ENCODE results near the gene F9.
"Not testable (repeated sequence)": the region's sequence is repeated elsewhere in the genome, so short reads cannot be mapped to it uniquely, and the experiment has no call there.

Gene F9

GRCh38 chrX:139530550-139530949 lies at the start of gene F9:
Gene F9, plus strand, starts transcription at chrX:139530739. Its CDS starts 26 bp downstream, at chrX:139530765.
- DNase-seq (ENCODE audit: low read depth): no peak

- DNase-seq (ENCODE audit: low read depth): no peak
Measured at GRCh38 chrX:139483699-139484098, 46.8 kb upstream of the F9 start.

GRCh38 chrX:139484591-139484990 lies 45.9 kb upstream of the F9 start:
- no peak for DNase-seq (ENCODE audit: low read depth)

- DNase-seq (ENCODE audit: low read depth): no peak
Measured at GRCh38 chrX:139495324-139495723, 35.2 kb upstream of the F9 start.

- DNase-seq (ENCODE audit: low read depth): no peak
Measured at GRCh38 chrX:139506333-139506732, 24.2 kb upstream of the F9 start.

GRCh38 chrX:139508099-139508498 lies 22.4 kb upstream of the F9 start:
- DNase-seq (ENCODE audit: low read depth): no peak

GRCh38 chrX:139518475-139518874 lies 12.1 kb upstream of the F9 start:
- no peak for DNase-seq (ENCODE audit: low read depth)

- DNase-seq (ENCODE audit: low read depth): not testable (repeated sequence)
Measured at GRCh38 chrX:139528829-139529228, 1.7 kb upstream of the F9 start.

- no peak for DNase-seq (ENCODE audit: low read depth)
Measured at GRCh38 chrX:139532834-139533233, 2.3 kb downstream of the F9 start.

GRCh38 chrX:139533444-139533843 lies 2.9 kb downstream of the F9 start:
- no peak for DNase-seq (ENCODE audit: low read depth)

GRCh38 chrX:139538907-139539790 lies 8.6 kb downstream of the F9 start:
- DNase-seq (ENCODE audit: low read depth): no peak

- no peak for DNase-seq (ENCODE audit: low read depth)
Measured at GRCh38 chrX:139542652-139543051, 12.1 kb downstream of the F9 start.

GRCh38 chrX:139543920-139544319 lies 13.4 kb downstream of the F9 start:
- no peak for DNase-seq (ENCODE audit: low read depth)

GRCh38 chrX:139544591-139544990 lies 14.1 kb downstream of the F9 start:
- no peak for DNase-seq (ENCODE audit: low read depth)

- no peak for DNase-seq (ENCODE audit: low read depth)
Measured at GRCh38 chrX:139554376-139554775, 23.8 kb downstream of the F9 start.

- no peak for DNase-seq (ENCODE audit: low read depth)
Measured at GRCh38 chrX:139554991-139555675, 24.6 kb downstream of the F9 start.

- peak; percentile 11 for DNase-seq (ENCODE audit: low read depth)
Measured at GRCh38 chrX:139559383-139560042, 29.0 kb downstream of the F9 start.

- DNase-seq (ENCODE audit: low read depth): peak; percentile 11
Measured at GRCh38 chrX:139560221-139560620, 29.7 kb downstream of the F9 start.

- no peak for DNase-seq (ENCODE audit: low read depth)
Measured at GRCh38 chrX:139563251-139563650, 32.7 kb downstream of the F9 start.

GRCh38 chrX:139566981-139567380 lies 36.4 kb downstream of the F9 start:
- no peak for DNase-seq (ENCODE audit: low read depth)

- no peak for DNase-seq (ENCODE audit: low read depth)
Measured at GRCh38 chrX:139581068-139581467, 50.5 kb downstream of the F9 start.

- DNase-seq (ENCODE audit: low read depth): no peak
Measured at GRCh38 chrX:139585613-139586012, 55.1 kb downstream of the F9 start.

GRCh38 chrX:139596068-139596467 lies 65.5 kb downstream of the F9 start:
- DNase-seq (ENCODE audit: low read depth): no peak

All from GM04503 (cell line).